ENCODE results near the gene UBASH3A.
"Not testable (repeated sequence)": the region's sequence is repeated elsewhere in the genome, so short reads cannot be mapped to it uniquely, and the experiment has no call there.

The UBASH3A gene

GRCh38 chr21:42391297-42391696 lies 12.4 kb upstream of the UBASH3A start:
- no peak for DNase-seq

- no peak for DNase-seq
Measured at GRCh38 chr21:42392731-42393442, 10.8 kb upstream of the UBASH3A start.

- DNase-seq: no peak
Measured at GRCh38 chr21:42393443-42393950, 10.2 kb upstream of the UBASH3A start.

- no peak for DNase-seq
Measured at GRCh38 chr21:42395302-42395701, 8.4 kb upstream of the UBASH3A start.

GRCh38 chr21:42395905-42396651 lies 7.6 kb upstream of the UBASH3A start, which contains the start of gene TMPRSS3:
TMPRSS3 (minus strand) TSS chr21:42396052; CDS start chr21:42395417, 635 bp downstream.
- DNase-seq: no peak

- no peak for DNase-seq
Measured at GRCh38 chr21:42396799-42397745, 6.6 kb upstream of the UBASH3A start.

- no peak for DNase-seq
Measured at GRCh38 chr21:42397746-42398394, 5.8 kb upstream of the UBASH3A start.

- DNase-seq: no peak
Measured at GRCh38 chr21:42398436-42399028, 5.2 kb upstream of the UBASH3A start.

GRCh38 chr21:42400525-42400924 lies 3.2 kb upstream of the UBASH3A start:
- no peak for DNase-seq

GRCh38 chr21:42401154-42401553 lies 2.5 kb upstream of the UBASH3A start:
- no peak for DNase-seq

- DNase-seq: no peak
Measured at GRCh38 chr21:42401820-42402251, 1.9 kb upstream of the UBASH3A start.

- DNase-seq: peak in 1 of 5 donors; percentile 45
Measured at GRCh38 chr21:42404539-42404938, 837 bp downstream of the UBASH3A start.

GRCh38 chr21:42405064-42406013 lies 1.6 kb downstream of the UBASH3A start:
- DNase-seq: peak in 1 of 5 donors; percentile 44

GRCh38 chr21:42406201-42406621 lies 2.5 kb downstream of the UBASH3A start:
- peak in 2 of 5 donors; percentile 36 to 75 for DNase-seq

- no peak for DNase-seq
Measured at GRCh38 chr21:42406866-42407265, 3.2 kb downstream of the UBASH3A start.

GRCh38 chr21:42407476-42407875 lies 3.8 kb downstream of the UBASH3A start:
- no peak for DNase-seq

GRCh38 chr21:42408718-42409117 lies 5.0 kb downstream of the UBASH3A start:
- not testable (repeated sequence) for DNase-seq

- no peak for DNase-seq
Measured at GRCh38 chr21:42409366-42409765, 5.7 kb downstream of the UBASH3A start.

GRCh38 chr21:42411197-42411869 lies 7.6 kb downstream of the UBASH3A start:
- DNase-seq: no peak
